SU-DHL-6 (cell line): ENCODE results near the gene NUP210.

Experiments
- H2AFZ ChIP-seq: fragments of 200-600 bp; sonication (generic); 2 replicates; pipeline ENCODE4 v1.6.1; 2014; ENCODE audit warnings: low read depth, mild to moderate bottlenecking, moderate library complexity, mixed read lengths, antibody characterized with exemption, low read length; ENCODE audit not compliant: severe bottlenecking
- H3F3A ChIP-seq: fragments of 200-600 bp; shearing (Covaris generic); 2 replicates; pipeline ENCODE4 v1.6.0; 2016; ENCODE audit warnings: antibody characterized with exemption, mild to moderate bottlenecking; ENCODE audit not compliant: insufficient read depth
- H3K27ac ChIP-seq: fragments of 200-600 bp; sonication (generic); 2 replicates; pipeline ENCODE4 v1.5.1; 2016; ENCODE audit warnings: low read depth, mild to moderate bottlenecking, low read length, moderate library complexity, mixed read lengths
- H3K27me3 ChIP-seq: fragments of 200-600 bp; sonication (generic), shearing (Covaris generic); 2 replicates; pipeline ENCODE4 v1.6.0; 2014; ENCODE audit warnings: mild to moderate bottlenecking, low read length
- H3K36me3 ChIP-seq: fragments of 200-600 bp; sonication (generic); 2 replicates; pipeline ENCODE4 v1.6.1; 2014; ENCODE audit warnings: mild to moderate bottlenecking, low read length, mixed read lengths
- H3K4me2 ChIP-seq: fragments of 300-600, 200-600 bp; shearing (Covaris generic), sonication (generic); 2 replicates; pipeline ENCODE4 v1.6.0; 2014; ENCODE audit warnings: low read length, low read depth, mild to moderate bottlenecking; ENCODE audit not compliant: poor library complexity, severe bottlenecking
- H3K4me3 ChIP-seq: fragments of 200-600 bp; sonication (generic); 2 replicates; pipeline ENCODE4 v1.5.1; 2014; ENCODE audit warnings: antibody characterized with exemption, low read length, mild to moderate bottlenecking, mixed read lengths; ENCODE audit not compliant: insufficient read depth, poor library complexity, severe bottlenecking
- H3K79me2 ChIP-seq: fragments of 200-600 bp; sonication (generic); 2 replicates; pipeline ENCODE4 v1.6.1; 2014; ENCODE audit warnings: mild to moderate bottlenecking, low read length, moderate library complexity; ENCODE audit not compliant: insufficient read depth
- H3K9ac ChIP-seq: fragments of 200-600 bp; sonication (generic); 2 replicates; pipeline ENCODE4 v1.7.0; 2014; ENCODE audit warnings: mild to moderate bottlenecking, low read length
- H3K9me2 ChIP-seq: fragments of 200-600 bp; sonication (generic); replicated peaks from 2 replicates; pipeline ENCODE4 v1.6.1; 2014; ENCODE audit warnings: low read length; ENCODE audit not compliant: insufficient read depth
- H3K9me3 ChIP-seq: fragments of 200-600 bp; sonication (generic); 2 replicates; pipeline ENCODE4 v1.6.1; 2014; ENCODE audit warnings: low read length, mixed read lengths; ENCODE audit not compliant: insufficient read depth
- H4K20me1 ChIP-seq: fragments of 200-600 bp; sonication (generic); 2 replicates; pipeline ENCODE4 v1.6.1; 2014; ENCODE audit warnings: low read depth, mild to moderate bottlenecking, antibody characterized with exemption, low read length, moderate library complexity, mixed read lengths
- EZH2phosphoT487 ChIP-seq: fragments of 200-600 bp; sonication (generic), shearing (Covaris generic); conservative IDR thresholded peaks from 2 replicates; pipeline ENCODE4 v1.6.1; 2018; ENCODE audit warnings: mild to moderate bottlenecking, antibody characterized with exemption, low read length, moderate library complexity, mixed read lengths
- TF ChIP-seq, protein P1 (sequence below): fragments of 200-600 bp; sonication (generic); IDR thresholded peaks from one replicate; pipeline ENCODE4 v1.5.1; 2017; ENCODE audit warnings: antibody characterized with exemption, mild to moderate bottlenecking, low read length, moderate library complexity; ENCODE audit not compliant: insufficient read depth, poor library complexity, severe bottlenecking

Gene NUP210

DNA sequence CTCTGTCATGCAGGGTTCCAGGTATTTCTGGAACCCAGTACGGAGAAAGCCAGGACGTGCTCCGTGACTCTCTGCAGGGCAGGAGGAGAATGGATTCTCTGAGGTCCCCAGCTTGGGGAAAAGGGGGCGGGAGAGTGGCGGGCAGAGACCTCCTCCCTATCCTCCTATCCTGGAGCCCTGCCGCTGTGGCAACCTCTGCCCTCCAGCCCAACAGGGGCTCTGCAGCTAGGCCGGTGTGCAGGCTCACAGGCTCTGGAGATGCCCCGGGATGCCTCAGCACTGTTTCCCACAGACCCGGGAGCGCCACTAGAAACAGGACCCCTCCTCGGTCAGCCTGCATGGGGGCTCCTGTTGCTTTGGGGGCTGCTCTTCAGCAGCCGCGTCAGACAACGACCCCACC is 43.1 kb downstream of the NUP210 start:
- H3K27ac ChIP-seq = no peak overlapping the region
- no peak overlapping the region for H2AFZ ChIP-seq
- H3K79me2 ChIP-seq = no peaks in the 10 kb centered on the region
- H3K9ac ChIP-seq = no peak overlapping the region
- H3K4me3 ChIP-seq = no peak overlapping the region
- peaks cover 10% of the 10 kb centered on the region; the same call in 1 of the 2 replicates for H3K36me3 ChIP-seq
- no peak overlapping the region for H3K4me2 ChIP-seq
- H4K20me1 ChIP-seq = no peaks in the 10 kb centered on the region
- no peak for TF ChIP-seq EZH2phosphoT487
- no peaks in the 10 kb centered on the region for H3F3A ChIP-seq
- H3K9me2 ChIP-seq = no peaks in the 10 kb centered on the region
- H3K27me3 ChIP-seq = no peaks in the 10 kb centered on the region
- H3K9me3 ChIP-seq = no peaks in the 10 kb centered on the region

DNA sequence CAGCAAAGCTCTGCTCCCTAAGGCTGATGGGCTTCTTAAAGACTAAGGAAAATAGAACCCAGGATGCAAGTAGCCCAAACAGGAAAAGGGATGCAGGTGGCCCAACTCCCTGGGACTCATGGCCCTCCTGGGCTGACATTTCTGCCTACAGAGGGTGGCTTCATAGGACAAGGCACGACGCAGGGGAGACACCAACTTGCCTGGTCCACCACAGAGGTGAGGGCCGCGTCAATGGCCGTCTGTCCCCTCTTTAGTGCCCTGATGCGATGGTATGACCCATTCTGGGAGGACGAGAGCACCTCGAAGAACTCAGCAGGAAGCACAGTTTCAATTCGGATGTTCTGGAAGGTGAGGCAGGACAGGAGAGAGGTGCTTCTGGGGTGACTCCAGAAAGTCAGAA is 44.0 kb downstream of the NUP210 start:
- Histone ChIP-seq H3F3A (no peaks in the 10 kb centered on the region), H3K4me3 (no peak overlapping the region), H2AFZ (no peak overlapping the region), H3K27me3 (no peaks in the 10 kb centered on the region), H3K4me2 (no peak overlapping the region), H3K36me3 (peaks cover 12% of the 10 kb centered on the region; the same call in 1 of the 2 replicates), H3K79me2 (no peaks in the 10 kb centered on the region), H3K9ac (no peak overlapping the region), H3K27ac (no peak overlapping the region), H4K20me1 (no peaks in the 10 kb centered on the region), H3K9me2 (no peaks in the 10 kb centered on the region), H3K9me3 (no peaks in the 10 kb centered on the region)
- TF ChIP-seq, protein P1, sequence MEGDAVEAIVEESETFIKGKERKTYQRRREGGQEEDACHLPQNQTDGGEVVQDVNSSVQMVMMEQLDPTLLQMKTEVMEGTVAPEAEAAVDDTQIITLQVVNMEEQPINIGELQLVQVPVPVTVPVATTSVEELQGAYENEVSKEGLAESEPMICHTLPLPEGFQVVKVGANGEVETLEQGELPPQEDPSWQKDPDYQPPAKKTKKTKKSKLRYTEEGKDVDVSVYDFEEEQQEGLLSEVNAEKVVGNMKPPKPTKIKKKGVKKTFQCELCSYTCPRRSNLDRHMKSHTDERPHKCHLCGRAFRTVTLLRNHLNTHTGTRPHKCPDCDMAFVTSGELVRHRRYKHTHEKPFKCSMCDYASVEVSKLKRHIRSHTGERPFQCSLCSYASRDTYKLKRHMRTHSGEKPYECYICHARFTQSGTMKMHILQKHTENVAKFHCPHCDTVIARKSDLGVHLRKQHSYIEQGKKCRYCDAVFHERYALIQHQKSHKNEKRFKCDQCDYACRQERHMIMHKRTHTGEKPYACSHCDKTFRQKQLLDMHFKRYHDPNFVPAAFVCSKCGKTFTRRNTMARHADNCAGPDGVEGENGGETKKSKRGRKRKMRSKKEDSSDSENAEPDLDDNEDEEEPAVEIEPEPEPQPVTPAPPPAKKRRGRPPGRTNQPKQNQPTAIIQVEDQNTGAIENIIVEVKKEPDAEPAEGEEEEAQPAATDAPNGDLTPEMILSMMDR = no peak
- no peak for TF ChIP-seq EZH2phosphoT487

DNA sequence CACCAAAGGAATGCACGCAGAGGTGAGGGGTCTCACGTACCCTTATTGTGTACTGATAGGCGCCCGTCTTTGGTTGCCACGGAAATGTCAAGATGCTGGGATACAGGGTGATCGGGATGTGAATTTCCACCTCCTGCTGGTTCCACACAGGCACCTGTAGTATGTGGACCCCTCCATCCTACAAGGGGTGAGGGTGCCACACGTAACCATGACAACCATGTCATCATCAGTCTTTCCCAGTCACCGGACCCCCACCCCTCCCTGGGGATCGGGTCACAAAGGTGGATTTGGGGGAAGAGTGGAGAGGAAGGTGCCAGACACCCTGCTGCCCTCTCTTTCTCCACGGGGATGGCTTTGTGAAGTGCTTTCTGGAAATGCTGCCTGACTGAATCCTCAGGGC is 44.7 kb downstream of the NUP210 start:
- Histone ChIP-seq H3K9ac (no peak overlapping the region), H3K27ac (no peak overlapping the region), H2AFZ (no peak overlapping the region), H3K79me2 (no peaks in the 10 kb centered on the region), H3K9me3 (no peaks in the 10 kb centered on the region), H3K4me2 (no peak overlapping the region), H3K36me3 (peaks cover 12% of the 10 kb centered on the region; the same call in 1 of the 2 replicates), H3K4me3 (no peak overlapping the region), H4K20me1 (no peaks in the 10 kb centered on the region), H3K9me2 (no peaks in the 10 kb centered on the region), H3F3A (no peaks in the 10 kb centered on the region), H3K27me3 (no peaks in the 10 kb centered on the region)
- TF ChIP-seq, protein P1 = no peak
- TF ChIP-seq EZH2phosphoT487 = no peak

DNA sequence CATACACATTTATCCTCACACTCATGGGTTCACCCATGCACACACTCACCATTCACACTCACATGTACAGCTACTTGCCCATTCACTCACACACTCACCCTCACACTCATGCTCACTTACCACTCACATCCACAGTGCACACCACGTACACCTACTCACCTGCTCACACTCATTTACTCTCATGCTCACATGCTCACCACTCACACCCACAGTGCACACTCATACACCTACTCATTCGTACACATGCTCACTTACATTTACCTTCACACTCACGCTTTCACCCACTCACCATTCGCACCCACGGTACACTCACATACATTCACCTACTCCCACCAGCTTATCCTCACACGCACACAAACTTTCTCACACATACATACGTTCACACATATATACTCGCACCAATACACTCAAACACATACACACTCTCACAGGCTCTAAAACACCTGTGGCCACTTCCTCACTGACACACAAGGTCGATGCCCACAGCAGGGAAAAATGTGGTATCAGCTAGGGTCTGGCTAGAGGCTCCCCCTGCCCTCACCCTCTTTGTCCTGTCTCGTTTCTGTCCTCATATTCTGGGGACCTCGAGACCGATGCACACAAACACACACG is 46.0 kb downstream of the NUP210 start:
- Histone ChIP-seq H3K36me3 (peaks cover 10% of the 10 kb centered on the region; the same call in 1 of the 2 replicates), H3K79me2 (no peaks in the 10 kb centered on the region), H3K4me3 (no peak overlapping the region), H3K27me3 (no peaks in the 10 kb centered on the region), H2AFZ (no peak overlapping the region), H3K27ac (no peak overlapping the region), H4K20me1 (no peaks in the 10 kb centered on the region), H3K4me2 (no peak overlapping the region), H3K9me3 (no peaks in the 10 kb centered on the region), H3K9me2 (no peaks in the 10 kb centered on the region), H3F3A (no peaks in the 10 kb centered on the region), H3K9ac (no peak overlapping the region)
- TF ChIP-seq EZH2phosphoT487 = no peak
